ENCODE data around the gene DSCAML1.

GRCh38 chr11:117573326-117573725 is 223.7 kb downstream of the DSCAML1 start:
- TF ChIP-seq CTCF (conservative IDR thresholded peaks at IDR 0.05; ENCODE audit: low read length) (no peak), EZH2phosphoT487 (IDR thresholded peaks at IDR 0.05; ENCODE audit: borderline replicate concordance, low read depth, low read length) (no peak)

Measured in OCI-LY7 (cell line).